Calu3 (cell line): ENCODE data around the gene SLC16A6. TPM values are rescaled to one million over a fixed set of nuclear protein-coding genes. Genes with fewer than 3 reads are reported as not detected.

Experiments
- BruUV-seq: library from RNA; stranded (reverse); fragments of 400-500 nt; replicated peaks from 2 replicates; lab custom pipeline; 2021; lab: Mats Ljungman, UMichigan
- CTCF ChIA-PET: fragments of 300-600 bp; sonication (Branson Sonifier 250); formaldehyde crosslinking; loops from one replicate; lab custom pipeline; 2022; ENCODE audit warnings: antibody characterized with exemption; lab: Charles Lee
- DNase-seq: peaks from one replicate; pipeline ENCODE4 v3.0.0; 2022
- H3K27ac Mint-ChIP-seq: one replicate; pipeline ENCODE4 v1.8.0; 2022; ENCODE audit warnings: mixed read lengths; ENCODE audit not compliant: unreplicated experiment
- H3K27me3 Mint-ChIP-seq: one replicate; pipeline ENCODE4 v1.8.0; 2022; ENCODE audit warnings: mixed read lengths; ENCODE audit not compliant: unreplicated experiment
- H3K36me3 Mint-ChIP-seq: one replicate; pipeline ENCODE4 v1.8.0; 2022; ENCODE audit warnings: mild to moderate bottlenecking, moderate library complexity, mixed read lengths; ENCODE audit not compliant: insufficient read depth, unreplicated experiment
- H3K4me1 Mint-ChIP-seq: one replicate; pipeline ENCODE4 v1.8.0; 2022; ENCODE audit warnings: mild to moderate bottlenecking, low read depth, mixed read lengths; ENCODE audit not compliant: unreplicated experiment
- H3K4me3 Mint-ChIP-seq: one replicate; pipeline ENCODE4 v1.8.0; 2022; ENCODE audit warnings: mild to moderate bottlenecking, low read depth, moderate library complexity, mixed read lengths; ENCODE audit not compliant: unreplicated experiment
- H3K9me3 Mint-ChIP-seq: one replicate; pipeline ENCODE4 v1.8.0; 2022; ENCODE audit warnings: low read depth, mixed read lengths; ENCODE audit not compliant: unreplicated experiment
- CTCF ChIP-seq: fragments of 200-600 bp; IDR thresholded peaks from one replicate; pipeline ENCODE4 v1.8.0; 2022; ENCODE audit warnings: antibody characterized with exemption; ENCODE audit not compliant: unreplicated experiment
- intact Hi-C: fragments of 100-400 bp; cut with micrococcal nuclease; formaldehyde crosslinking; loops from one replicate; pipeline ENCODE4 v1.10.0; 2022; ENCODE audit not compliant: unreplicated experiment
- total RNA-seq: library from RNA; stranded (reverse); gene quantifications from 2 replicates; pipeline ENCODE4 v1.2.3, GENCODE V29; 2022

The SLC16A6 gene
- total RNA-seq, 1 experiment from 2014 or later: 0.19 TPM

GRCh38 chr17:68320943-68321555 is 30.1 kb upstream of the SLC16A6 start:
- H3K27ac Mint-ChIP-seq: no peak overlapping the region
- no peak overlapping the region for H3K4me3 Mint-ChIP-seq
- peaks cover 15% of the 10 kb centered on the region for H3K4me1 Mint-ChIP-seq
- BruUV-seq: no TSS peak
- intact Hi-C loops: no loop called here
- H3K27me3 Mint-ChIP-seq: peaks cover 6% of the 10 kb centered on the region
- TF ChIP-seq CTCF: no peak
- CTCF ChIA-PET: no interaction called here
- H3K9me3 Mint-ChIP-seq: peaks cover 3% of the 10 kb centered on the region
- DNase-seq: no peak
- peaks cover 4% of the 10 kb centered on the region for H3K36me3 Mint-ChIP-seq

GRCh38 chr17:68320311-68320865 is 29.5 kb upstream of the SLC16A6 start:
- H3K4me3 Mint-ChIP-seq: no peak overlapping the region
- intact Hi-C loops: no loop called here
- peaks cover 7% of the 10 kb centered on the region for H3K36me3 Mint-ChIP-seq
- CTCF ChIA-PET: no interaction called here
- BruUV-seq: no TSS peak
- no peak overlapping the region for H3K27ac Mint-ChIP-seq
- peaks cover 4% of the 10 kb centered on the region for H3K9me3 Mint-ChIP-seq
- peaks cover 18% of the 10 kb centered on the region for H3K4me1 Mint-ChIP-seq
- no peaks in the 10 kb centered on the region for H3K27me3 Mint-ChIP-seq
- no peak for DNase-seq
- no peak for TF ChIP-seq CTCF

GRCh38 chr17:68319410-68320162 is 28.7 kb upstream of the SLC16A6 start:
- Mint-ChIP-seq H3K27me3 (no peaks in the 10 kb centered on the region), H3K36me3 (peaks cover 12% of the 10 kb centered on the region), H3K9me3 (peaks cover 4% of the 10 kb centered on the region), H3K27ac (no peak overlapping the region), H3K4me3 (no peak overlapping the region), H3K4me1 (peaks cover 25% of the 10 kb centered on the region)
- no peak for DNase-seq
- intact Hi-C loops: no loop called here
- TF ChIP-seq CTCF: no peak
- BruUV-seq: no TSS peak
- CTCF ChIA-PET: no interaction called here

DNA sequence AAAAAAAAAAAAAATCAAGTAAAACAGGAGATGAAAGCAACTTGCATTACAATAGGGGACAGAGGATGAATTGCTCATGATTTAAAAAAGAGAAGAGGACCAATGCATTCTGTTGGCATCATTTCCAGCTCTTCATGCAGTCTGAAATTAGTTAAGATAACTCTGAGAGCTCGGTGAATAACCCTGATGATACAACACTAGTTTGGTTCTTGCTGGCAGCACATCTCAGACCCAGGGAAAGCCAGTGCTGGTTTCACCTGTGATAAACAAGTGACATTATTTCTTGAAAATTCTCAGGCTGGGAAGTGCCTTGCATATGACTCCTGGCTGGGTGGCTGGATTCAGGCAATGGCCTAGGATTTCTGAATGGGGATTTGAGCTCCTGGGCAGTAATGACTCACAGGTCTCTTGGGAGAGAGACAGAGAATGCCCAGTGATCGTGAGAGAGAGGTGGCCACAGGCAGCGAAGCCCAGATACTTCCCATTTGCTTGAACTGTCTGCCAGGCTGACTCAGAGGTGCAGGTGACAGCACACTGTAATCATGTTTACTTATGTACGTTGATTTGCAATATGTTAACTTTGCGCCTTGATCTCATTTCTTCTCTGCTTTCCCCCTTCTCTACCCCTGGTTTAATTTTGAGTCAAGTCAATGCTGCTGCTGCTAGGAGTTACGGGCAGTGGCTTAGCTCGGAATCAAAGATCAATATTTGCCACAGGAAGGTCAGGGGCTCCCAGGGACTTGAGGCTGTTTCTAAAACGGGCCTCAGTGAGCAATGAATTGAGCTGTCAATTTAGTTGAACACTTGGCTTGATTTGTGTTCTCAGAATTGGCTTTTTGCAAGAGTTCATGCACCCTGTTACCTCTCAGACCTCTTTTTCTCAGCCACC is 27.4 kb upstream of the SLC16A6 start:
- CTCF ChIA-PET: interaction anchor here (1.0 to 1.3 kb wide), 3 partner anchors 10 to 81 kb away, joined by 3 to 5 read pairs (median 3); partner anchors contain the start of gene AMZ2
- no peak overlapping the region for H3K27ac Mint-ChIP-seq
- no peak overlapping the region for H3K4me3 Mint-ChIP-seq
- intact Hi-C loops: no loop called here
- no peaks in the 10 kb centered on the region for H3K27me3 Mint-ChIP-seq
- peaks cover 12% of the 10 kb centered on the region for H3K36me3 Mint-ChIP-seq
- no TSS peak for BruUV-seq
- peaks cover 4% of the 10 kb centered on the region for H3K9me3 Mint-ChIP-seq
- TF ChIP-seq CTCF: no peak
- H3K4me1 Mint-ChIP-seq: peaks cover 25% of the 10 kb centered on the region
- DNase-seq: peak; percentile 54
